NOMO-1 (cell line): ENCODE measurements around the gene GAA.

Experiments
- DNase-seq, 2 experiments: peaks; one replicate each; lab custom pipeline; 2025; ENCODE audit not compliant: unreplicated experiment in 2 of 2; lab: John Stamatoyannopoulos, UW

GAA gene

DNA sequence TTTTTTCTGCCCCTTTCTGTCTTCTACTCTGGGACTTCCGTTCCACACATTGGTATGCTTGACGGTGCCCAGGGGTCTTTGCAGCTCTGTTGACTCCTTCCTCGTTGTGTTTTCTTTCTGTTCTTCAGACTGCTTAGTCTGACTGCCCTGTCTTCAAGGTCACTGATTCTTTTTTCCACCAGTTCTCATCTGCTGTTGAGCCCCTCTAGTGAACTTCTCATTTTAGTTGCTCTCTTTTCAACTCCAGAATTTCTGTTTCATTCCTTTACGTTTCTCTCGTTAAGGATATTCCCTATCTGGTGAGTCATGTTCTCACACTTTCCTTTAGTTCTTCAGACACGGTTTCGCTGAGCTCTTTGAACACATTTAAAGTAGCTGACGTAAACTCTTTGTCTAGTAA is 13.8 kb downstream of the GAA start:
- DNase-seq: no peak

DNA sequence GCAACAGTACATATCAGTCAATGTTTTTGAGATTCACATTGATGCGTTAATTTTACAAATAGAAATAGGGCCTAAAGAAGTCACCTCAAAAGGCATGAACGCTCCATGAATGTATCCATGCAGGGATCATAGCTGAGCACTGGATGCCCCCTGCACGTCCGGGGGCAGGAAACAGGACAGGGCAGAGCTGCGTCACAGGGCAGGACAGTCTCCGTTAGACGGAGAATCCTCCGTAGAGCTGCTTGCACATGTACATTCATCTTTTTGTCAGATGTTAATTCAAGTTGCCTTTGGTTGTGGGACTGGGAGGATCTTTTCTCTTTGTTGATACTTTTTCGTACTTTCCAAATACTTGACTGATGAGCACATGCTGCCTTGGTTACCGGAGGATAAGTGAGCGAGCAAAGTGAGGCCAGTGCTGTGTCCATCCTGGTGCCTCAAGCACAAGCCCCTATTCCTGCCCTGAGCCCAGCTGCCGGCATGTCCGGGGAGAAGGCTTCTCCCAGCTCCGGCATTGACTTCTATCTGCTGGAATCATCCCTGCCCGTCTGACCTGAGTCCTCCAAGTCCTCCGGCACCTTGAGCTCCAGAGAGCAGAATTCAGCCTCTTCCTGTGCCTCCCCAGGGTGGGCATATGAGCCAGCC is 15.0 kb downstream of the GAA start:
- DNase-seq: no peak

DNA sequence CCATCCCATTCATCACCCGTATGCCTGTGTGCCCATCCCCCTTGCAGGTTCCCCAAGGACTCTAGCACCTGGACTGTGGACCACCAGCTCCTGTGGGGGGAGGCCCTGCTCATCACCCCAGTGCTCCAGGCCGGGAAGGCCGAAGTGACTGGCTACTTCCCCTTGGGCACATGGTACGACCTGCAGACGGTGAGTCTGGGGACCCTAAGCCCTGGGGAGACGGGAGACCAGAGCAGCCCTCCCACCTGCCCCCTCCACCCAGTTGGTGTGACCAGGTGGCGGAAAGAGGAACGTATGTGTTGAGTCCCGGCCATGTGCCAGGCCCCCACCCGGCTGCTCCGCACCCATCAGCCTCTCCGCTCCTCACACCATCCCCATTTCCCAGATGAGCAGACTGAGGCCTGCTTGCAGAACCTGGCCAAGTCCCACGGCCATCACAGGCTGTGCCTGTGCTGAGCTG is 15.6 kb downstream of the GAA start:
- no peak for DNase-seq

DNA sequence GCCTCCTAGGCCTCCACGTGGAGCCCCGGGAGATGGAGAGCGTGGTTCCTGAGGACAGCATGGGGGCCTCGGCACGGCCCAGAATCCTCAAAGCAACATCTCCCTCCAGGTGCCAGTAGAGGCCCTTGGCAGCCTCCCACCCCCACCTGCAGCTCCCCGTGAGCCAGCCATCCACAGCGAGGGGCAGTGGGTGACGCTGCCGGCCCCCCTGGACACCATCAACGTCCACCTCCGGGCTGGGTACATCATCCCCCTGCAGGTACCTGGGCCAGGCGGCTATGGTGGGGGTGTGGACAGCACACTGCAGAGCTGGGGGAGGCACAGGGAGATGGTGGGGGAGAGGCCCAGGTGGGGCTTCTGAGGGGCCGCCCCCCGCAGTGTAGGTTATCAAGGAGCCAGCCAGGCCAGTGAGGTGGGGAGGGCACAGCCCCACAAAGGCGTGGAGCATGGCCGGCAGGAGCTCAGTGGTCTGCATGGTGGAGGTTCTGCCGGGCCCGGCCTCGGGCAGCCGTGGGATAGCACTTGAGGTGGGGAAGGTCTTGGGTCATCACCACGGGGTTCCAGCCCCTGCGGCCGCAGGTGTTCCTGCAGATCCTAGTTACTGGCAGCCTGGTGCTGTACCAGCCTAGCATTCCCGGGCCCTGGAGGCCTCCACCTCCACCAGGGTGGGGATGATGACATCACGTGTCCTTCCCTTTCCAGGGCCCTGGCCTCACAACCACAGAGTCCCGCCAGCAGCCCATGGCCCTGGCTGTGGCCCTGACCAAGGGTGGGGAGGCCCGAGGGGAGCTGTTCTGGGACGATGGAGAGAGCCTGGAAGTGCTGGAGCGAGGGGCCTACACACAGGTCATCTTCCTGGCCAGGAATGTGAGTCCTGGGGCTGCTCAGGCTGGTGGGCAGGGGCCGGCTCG is 16.4 kb downstream of the GAA start:
- no peak for DNase-seq

DNA sequence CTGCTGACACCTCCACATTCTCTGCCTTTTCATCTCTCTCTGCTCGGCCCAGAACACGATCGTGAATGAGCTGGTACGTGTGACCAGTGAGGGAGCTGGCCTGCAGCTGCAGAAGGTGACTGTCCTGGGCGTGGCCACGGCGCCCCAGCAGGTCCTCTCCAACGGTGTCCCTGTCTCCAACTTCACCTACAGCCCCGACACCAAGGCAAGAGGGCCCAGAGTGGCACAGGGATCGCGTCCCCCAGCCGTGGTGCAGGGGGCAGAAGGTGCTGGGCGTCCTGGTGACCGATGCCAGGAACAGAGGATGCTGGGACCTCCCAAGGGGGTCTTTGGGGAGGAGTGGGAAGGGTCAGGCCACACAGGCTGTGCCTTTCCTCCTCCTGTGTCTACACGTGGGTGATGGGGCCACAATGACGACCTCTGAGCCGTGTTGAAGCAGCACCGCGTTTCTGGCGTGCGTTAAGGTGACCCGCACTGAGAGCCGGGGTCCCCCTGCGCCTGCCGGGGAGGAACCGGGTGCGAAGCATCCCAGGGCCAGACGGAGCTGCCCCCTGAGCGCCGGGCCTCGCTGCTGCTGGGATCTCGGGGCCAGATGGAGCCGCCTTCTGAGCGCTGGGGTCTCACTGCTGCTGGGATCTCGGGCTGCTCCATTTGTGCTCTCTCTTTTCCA is 17.4 kb downstream of the GAA start:
- no peak for DNase-seq

DNA sequence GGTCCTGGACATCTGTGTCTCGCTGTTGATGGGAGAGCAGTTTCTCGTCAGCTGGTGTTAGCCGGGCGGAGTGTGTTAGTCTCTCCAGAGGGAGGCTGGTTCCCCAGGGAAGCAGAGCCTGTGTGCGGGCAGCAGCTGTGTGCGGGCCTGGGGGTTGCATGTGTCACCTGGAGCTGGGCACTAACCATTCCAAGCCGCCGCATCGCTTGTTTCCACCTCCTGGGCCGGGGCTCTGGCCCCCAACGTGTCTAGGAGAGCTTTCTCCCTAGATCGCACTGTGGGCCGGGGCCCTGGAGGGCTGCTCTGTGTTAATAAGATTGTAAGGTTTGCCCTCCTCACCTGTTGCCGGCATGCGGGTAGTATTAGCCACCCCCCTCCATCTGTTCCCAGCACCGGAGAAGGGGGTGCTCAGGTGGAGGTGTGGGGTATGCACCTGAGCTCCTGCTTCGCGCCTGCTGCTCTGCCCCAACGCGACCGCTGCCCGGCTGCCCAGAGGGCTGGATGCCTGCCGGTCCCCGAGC is 17.9 kb downstream of the GAA start:
- no peak for DNase-seq

DNA sequence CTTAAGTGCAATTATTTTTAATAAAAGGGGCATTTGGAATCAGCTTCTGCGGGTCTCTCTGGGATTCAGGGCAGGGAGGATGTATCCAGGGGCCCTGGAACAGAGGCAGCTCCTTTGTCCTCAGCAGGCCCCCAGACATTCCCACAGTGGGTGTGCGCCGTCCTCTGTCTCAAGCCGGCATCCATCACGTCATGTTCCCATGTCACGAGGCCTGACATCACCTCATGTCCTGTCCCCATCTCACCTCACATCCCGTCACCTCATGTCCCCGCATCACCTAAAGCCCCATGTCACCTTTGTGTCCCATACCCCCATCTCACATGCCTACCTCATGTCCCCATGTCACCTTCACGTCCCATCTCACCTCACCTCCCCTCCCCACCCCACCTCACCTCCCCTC is 18.5 kb downstream of the GAA start:
- DNase-seq: no peak

DNA sequence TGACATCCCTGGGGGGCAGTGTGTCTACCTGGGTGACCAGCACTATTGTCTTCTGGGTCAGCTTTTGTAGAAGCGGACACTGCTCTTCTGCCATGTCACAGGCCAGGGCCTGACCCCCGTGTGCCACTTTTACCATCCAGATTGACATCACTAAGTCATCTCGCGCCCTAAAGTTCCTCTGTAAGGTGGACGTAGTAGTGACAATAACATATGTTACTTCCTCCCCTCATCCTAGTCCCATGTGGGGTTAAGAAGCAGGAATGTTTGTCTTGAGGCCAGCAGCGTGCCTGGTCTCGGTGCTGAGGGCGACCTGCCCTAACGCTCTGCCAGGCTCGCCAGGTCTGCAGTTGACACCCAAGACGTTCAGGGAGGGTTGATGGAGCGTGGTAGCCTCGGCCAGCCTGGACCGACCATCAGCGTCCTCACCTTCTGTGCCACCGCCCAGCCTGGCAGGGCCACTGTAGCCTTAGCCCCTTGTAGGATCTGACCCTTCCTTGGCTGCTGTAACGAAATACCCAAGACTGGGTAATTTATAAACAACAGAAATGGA is 20.7 kb downstream of the GAA start:
- DNase-seq: no peak

DNA sequence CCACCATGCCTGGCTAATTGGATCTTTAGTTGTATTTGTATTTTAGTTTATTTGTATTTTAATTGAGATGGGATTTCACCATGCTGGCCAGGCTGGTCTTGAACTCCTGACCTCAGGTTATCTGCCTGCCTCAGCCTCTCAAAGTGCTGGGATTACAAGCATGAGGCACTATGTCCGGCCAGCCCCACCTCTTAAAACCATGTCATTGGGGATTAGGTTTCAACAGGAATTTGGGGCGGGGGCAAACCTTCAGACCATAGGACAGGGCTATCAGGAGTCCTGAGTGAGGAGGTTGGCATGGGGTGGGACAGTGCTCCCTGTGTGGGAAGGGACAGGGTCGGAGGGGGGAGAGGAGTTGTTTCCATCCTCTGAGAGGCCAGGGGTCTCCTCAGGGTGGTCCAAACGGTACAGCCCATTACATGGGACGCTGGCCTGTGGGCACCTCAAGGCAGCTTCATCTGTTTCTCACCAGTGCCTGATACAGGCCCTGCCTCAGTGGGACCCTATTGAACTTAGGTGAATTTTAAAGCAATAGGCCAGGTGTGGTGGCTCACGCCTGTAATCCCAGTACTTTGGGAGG is 21.6 kb downstream of the GAA start:
- DNase-seq: no peak

DNA sequence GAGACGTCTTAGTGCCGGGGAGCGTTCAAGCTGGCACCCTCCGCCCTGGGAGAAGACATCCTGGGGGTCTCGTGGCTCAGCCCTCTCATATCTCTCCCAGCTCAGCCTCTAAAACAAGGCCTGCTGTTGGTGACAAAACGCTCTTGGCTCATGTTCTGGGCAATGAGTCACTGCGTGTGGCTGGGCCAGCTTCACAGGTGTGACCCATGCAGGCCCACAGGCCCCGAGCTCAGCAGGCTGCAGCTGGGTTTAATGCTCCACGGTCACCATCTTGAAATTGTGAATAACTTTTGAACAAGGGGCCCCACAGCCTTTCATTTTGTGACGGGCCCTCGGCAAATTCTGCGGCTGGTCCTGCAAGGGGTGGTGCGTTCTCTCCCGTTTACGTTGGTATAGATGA is 22.4 kb downstream of the GAA start:
- no peak for DNase-seq

DNA sequence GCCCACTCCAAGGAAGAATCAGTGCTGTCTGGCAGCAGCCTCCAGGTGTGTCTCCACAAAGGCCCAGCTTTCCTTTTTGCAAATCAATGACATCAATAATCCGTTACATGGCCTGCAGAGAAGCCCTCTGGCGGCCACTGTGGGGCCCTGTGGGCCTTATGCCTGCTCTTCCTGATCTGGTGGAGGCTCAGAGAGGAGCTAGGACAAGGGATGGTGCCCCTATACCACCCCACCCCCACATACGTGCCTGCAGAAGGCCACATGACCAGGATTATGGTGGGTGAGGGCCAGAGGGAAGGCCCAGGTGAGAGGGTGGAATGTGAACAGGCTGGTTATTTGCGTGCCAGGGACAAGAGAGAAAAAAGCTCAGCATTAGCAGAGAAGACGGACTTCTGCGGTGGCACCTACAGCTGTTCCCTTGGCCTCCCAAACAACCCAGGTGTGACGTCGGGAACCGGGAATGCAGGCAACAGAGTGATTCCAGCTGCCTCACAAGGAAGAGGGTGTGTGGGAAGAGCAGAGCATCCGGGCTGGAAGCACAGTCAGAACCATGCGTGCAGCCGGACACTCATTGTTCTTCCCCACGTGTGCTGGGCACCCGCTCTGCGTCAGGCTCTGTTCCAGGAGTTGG is 23.1 kb downstream of the GAA start:
- DNase-seq: no peak

DNA sequence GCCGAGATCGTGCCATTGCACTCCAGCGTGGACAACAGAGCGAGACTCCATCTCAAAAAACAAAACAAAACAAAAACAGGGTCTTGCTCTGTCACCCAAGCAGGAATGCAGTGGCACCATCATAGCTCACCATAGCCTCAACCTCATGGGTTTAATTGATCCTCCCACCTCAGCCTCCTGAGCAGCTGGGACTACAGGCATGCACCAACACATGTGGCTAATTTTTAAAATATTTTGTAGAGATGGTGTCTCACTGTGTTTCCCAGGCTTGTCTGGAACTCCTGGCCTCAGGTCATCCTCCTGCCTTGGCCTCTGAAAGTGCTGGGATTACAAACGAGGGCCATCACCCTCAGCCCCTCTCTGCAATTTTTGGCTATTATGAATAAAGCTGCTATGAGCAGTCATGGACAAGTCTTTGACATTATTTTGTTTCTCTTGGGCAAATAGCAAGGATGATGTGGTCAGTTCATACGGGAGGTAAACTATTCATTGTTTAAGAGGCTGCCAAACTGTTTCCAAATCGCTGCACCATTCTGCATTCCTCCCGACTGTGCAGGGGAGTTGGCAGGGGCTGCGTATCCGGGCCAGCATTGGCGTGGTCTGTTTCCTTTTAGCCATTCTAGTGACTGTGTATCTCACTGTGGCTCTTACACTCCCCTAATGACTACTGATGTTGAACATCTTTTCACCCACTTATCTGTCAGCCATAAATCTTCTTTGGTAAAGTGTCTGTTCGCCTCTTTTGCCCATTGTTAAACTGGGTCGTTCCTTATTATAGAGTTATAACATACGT is 24.5 kb downstream of the GAA start:
- no peak for DNase-seq

DNA sequence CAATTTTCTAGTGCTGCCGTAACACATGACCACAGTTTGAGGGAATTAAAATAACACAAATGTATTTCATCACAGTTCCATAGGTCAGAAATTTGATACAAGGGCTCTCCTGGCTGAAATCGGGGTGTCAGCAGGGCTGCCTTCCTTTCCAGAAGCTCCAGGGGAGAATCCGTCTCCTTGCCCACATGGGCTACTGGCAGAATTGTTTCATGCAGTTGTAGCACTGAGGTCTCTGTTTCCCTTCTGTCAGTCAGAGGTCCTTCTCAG is 25.0 kb downstream of the GAA start:
- DNase-seq: no peak

DNA sequence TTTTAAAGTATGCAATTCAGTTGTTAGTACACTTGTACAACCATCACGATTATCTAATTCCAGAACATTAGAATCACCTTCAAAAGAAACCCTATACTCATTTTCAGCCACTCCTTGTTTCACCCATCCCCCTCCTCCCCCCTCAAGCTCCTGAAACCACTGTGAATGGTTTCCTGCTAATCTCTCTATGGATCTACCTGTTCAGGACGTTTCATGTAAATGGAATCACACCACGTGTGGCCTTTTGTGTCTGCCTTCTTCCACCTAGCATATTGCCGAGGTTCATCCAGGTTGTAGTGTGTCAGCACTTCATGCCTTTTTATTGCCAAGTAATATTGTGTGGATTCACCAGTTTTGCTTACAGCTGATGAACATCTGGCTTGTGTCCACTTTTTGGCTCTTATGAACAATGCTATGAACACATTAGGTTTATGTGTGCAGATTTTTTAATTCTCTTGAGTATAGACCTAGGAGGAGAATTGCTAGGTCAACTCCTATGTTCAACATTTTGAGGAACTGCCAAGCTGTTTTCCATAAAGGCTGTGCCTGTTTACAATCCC is 27.7 kb downstream of the GAA start:
- no peak for DNase-seq

DNA sequence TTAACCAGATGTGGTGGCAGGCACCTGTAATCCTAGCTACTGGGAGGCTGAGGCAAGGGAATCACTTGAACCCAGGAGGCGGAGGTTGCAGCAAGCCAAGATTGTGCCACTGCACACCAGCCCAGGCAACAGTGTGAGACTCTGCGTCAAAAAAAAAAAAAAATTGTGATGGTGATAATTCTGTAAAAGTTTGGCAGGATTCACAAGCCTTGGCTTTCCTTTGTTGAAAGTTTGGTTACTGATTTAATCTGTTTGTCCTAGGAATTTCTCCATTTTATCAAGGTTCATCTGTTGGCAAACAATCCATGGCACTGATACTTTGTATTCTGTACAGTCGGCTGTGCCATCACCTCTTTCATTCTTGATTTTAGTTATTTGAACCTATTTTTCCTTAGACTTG is 29.6 kb downstream of the GAA start:
- DNase-seq: no peak

DNA sequence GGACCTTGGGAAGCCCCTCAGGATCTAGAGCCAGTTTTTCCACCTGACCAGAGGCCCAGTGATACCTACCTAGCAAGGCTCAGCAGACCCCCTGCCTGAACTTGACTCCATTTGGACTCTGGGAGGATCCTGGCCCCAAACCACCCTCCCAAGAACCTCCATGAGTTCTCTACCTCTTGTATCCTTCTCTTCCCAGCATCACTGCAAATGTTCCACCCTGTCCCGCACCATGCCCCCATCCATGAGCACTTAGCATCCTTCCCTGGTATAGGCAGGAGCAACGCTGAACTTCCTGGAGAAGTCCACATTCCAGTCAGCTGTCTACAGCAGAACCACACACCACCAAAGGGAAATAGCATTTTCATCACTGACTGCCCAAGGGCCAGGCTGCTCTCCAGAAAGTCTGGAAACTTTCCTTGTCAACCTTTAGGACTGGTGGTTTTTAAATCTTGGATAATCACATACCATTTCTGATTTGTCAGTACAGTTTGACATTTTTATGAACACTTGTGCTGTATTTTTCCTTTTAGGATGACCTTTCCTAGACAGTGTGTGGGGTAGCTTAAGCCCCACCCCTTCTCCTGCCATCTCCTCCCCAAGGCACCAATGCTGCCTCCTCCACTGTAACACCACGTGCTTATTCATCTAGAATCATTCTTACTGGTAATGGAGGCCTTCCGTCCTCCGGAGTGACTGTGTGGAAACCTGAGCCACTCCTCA is 31.7 kb downstream of the GAA start:
- DNase-seq: no peak

DNA sequence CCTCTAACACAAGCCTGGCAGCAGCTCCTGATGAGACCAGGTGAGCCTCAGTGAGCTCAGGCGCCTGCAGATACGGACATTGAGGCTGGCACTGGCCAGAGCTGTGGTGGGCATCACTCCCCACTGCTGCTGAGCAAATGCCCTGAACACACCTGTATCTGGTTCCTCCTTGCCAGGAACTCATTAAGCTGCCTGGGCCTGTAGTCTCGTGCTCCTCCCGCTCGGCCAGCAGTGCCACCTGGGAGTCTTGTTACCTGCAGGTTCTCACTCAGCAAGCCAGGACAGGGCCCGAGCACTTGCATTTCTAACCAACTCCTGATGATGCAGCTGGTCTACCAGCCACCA is 32.2 kb downstream of the GAA start:
- DNase-seq: no peak

DNA sequence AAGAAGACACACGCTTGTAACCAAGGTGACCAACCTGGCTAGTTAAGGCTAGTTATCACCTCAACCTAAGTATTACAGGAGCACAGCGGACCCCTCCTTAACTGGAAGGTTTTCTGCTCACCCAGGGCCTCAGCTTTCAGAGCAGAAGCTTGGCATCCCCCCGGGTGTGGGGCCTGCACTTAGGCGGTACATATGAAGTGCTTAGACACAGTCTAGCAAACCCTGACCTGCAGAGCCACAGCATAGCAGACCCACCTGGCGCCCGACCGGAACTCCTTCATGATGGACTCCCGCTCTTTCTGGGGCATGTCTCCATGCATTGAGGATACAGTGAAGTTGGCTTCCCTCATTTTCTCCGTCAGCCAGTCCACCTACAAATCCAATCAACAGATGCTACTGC is 35.8 kb downstream of the GAA start:
- no peak for DNase-seq

DNA sequence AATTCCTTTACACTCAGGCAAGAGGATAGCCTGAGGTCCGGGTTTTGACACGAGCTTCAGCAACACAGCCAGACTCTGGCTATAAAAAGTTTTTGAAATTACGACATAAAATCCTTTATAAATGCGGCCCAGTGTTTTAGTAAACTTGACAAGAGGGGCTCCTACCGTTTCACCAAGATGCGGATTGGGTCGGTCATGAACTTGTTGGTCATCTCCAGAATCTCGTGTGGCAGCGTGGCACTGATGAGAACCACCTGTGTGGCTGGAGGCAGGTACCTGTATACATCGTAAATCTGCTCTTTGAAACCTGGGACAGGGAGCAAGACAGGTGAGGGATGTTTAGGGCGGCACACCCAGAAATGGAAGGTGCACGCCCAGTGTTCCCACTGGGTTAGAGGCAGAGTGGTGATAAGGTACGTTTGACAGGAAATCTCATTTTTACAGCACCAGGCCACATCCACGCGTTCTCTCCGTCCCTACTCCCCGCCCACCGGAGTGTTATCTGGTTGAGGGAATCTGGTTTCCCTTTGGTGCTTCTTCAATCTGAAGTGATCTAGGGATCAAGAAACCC is 37.6 kb downstream of the GAA start:
- no peak for DNase-seq
